Uterus (tissue), 2 donors: ENCODE measurements around the gene NKX1-1.

Experiments used
- POLR2A ChIP-seq, 2 donors: fragments of 450-650 bp; IDR thresholded peaks; one replicate each; pipeline ENCODE4 v1.6.1; 2016; ENCODE audit warnings: antibody characterized with exemption in 2 of 2, mild to moderate bottlenecking in 1 of 2, moderate library complexity in 1 of 2
- TF ChIP-seq, protein P1 (sequence below), 4 experiments: fragments of 200-600 bp in 2 of 4; fragments of 450-650 bp in 2 of 4; sonication (generic) in 2 of 4; IDR thresholded peaks; one replicate each; pipeline ENCODE4 v1.5.1; 2016 to 2019; ENCODE audit warnings: antibody characterized with exemption in 4 of 4, mild to moderate bottlenecking in 2 of 4, moderate library complexity in 1 of 4

DNA sequence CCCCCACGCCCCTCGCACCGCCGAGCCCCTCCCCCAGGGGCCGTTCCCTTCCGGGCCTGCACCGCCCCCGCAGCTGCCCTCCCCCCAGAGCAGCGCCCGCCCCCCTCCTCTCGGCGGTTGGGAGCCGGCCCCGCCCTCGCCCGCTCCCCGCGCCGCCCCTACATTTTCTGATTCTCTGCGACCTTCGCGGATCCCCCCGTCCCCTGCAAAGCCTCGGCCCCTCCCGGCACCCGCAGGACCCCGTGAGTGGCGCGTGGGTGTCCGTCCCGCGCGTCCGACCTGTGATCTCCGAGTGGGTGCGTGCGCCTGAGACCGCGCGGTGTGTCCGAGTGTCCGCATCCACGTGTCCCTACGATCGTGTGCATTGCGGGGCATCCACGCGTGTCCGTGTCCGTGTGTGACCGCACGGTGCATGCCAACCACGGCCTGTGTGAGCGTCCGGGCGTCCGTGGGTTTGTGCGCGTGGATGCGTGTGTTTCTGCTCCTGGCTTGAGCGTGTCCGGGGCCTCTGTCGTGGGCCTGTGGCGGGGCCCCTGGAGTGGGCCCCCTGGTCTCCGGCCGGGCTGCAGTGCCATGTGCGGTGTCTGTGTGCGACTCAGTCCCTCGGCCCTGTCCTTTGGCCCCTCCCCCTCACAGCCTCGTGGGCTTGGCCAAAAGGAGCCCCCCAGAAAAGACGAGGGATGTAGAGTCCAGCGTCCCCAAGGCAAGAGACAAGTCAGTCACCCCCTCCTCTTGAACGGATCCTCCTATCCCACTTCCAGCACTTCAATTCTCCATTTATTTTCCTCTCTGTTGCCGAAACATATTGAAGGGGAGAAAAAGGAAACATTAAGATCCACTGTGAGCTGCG lies 8.8 kb upstream of the NKX1-1 start:
- TF ChIP-seq, protein P1, sequence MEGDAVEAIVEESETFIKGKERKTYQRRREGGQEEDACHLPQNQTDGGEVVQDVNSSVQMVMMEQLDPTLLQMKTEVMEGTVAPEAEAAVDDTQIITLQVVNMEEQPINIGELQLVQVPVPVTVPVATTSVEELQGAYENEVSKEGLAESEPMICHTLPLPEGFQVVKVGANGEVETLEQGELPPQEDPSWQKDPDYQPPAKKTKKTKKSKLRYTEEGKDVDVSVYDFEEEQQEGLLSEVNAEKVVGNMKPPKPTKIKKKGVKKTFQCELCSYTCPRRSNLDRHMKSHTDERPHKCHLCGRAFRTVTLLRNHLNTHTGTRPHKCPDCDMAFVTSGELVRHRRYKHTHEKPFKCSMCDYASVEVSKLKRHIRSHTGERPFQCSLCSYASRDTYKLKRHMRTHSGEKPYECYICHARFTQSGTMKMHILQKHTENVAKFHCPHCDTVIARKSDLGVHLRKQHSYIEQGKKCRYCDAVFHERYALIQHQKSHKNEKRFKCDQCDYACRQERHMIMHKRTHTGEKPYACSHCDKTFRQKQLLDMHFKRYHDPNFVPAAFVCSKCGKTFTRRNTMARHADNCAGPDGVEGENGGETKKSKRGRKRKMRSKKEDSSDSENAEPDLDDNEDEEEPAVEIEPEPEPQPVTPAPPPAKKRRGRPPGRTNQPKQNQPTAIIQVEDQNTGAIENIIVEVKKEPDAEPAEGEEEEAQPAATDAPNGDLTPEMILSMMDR (IDR thresholded peaks at IDR 0.05), result no peak
- no peak for TF ChIP-seq POLR2A (IDR thresholded peaks at IDR 0.05)
